GM12878 (cell line): ENCODE data around the gene UACA. TPM values are rescaled to one million over a fixed set of nuclear protein-coding genes. Genes with fewer than 3 reads are reported as not detected.

Source experiments
- ATAC-seq: fragments of 200-7000 bp; cut with Tn5 transposase; 3 replicates; pipeline ENCODE4 v1.9.1; 2020; ENCODE audit warnings: mild to moderate bottlenecking, moderate library complexity
- BruUV-seq: library from RNA; stranded (reverse); fragments of 400-500 nt; replicated peaks from 2 replicates; lab custom pipeline; 2021; lab: Mats Ljungman, UMichigan
- CTCF ChIA-PET: fragments of 300-600 bp; sonication (Branson Sonifier 250); formaldehyde crosslinking; extraction: SDS; loops from one replicate; lab custom pipeline; 2021; ENCODE audit warnings: inconsistent platforms; lab: Yijun Ruan, JAX
- POLR2A ChIA-PET: fragments of 350-600 bp; formaldehyde crosslinking; extraction: SDS; loops from one replicate; lab custom pipeline; 2021; ENCODE audit warnings: inconsistent platforms; lab: Charles Lee
- RAD21 ChIA-PET: fragments of 300-600 bp; sonication (Branson Sonifier 250); formaldehyde crosslinking; loops from one replicate; lab custom pipeline; 2023; ENCODE audit warnings: antibody characterized with exemption; ENCODE audit not compliant: unreplicated experiment; lab: Charles Lee
- SMC1A ChIA-PET: fragments of 300-600 bp; sonication (Branson Sonifier 250); formaldehyde crosslinking; loops from one replicate; lab custom pipeline; 2023; ENCODE audit not compliant: unreplicated experiment, uncharacterized antibody; lab: Charles Lee
- DNase-seq: peaks from one replicate; pipeline ENCODE4 v3.0.0-alpha.2; 2011; ENCODE audit warnings: low read depth, low spot score
- FAIRE-seq: peaks from 3 replicates; lab custom pipeline; 2011; peaks lifted over from hg19 to GRCh38; lab: Jason Lieb, UNC
- H2AFZ ChIP-seq: 2 replicates; pipeline ENCODE4 v1.6.0; 2011; ENCODE audit warnings: low read depth, low read length, control low read depth; ENCODE audit not compliant: control insufficient read depth
- H3K27ac ChIP-seq: 2 replicates; pipeline ENCODE4 v1.5.1; 2011; ENCODE audit warnings: control low read depth; ENCODE audit not compliant: control insufficient read depth, insufficient read depth
- H3K27me3 ChIP-seq, 2 experiments: replicated peaks in 1 of 2; 2 replicates each; pipeline versions ENCODE4 v1.6.0 to v1.6.1; 2011; ENCODE audit warnings: low read length in 1 of 2; ENCODE audit not compliant: control insufficient read depth in 2 of 2, insufficient read depth in 2 of 2
- H3K36me3 ChIP-seq, 2 experiments: 2 replicates each; pipeline ENCODE4 v1.5.1; 2011; ENCODE audit warnings: low read length in 1 of 2; ENCODE audit not compliant: control insufficient read depth in 2 of 2, insufficient read depth in 2 of 2
- H3K4me1 ChIP-seq: 2 replicates; pipeline ENCODE4 v1.6.1; 2011; ENCODE audit warnings: mild to moderate bottlenecking, low read length, moderate library complexity, mixed read lengths; ENCODE audit not compliant: control insufficient read depth, insufficient read depth
- H3K4me2 ChIP-seq: 2 replicates; pipeline ENCODE4 v1.6.0; 2011; ENCODE audit warnings: control low read depth; ENCODE audit not compliant: control insufficient read depth, insufficient read depth
- H3K4me3 ChIP-seq: fragments of 200-600 bp; sonication (generic); 2 replicates; pipeline ENCODE4 v1.5.1; 2016
- H3K79me2 ChIP-seq: 2 replicates; pipeline ENCODE4 v1.6.0; 2011; ENCODE audit warnings: low read length; ENCODE audit not compliant: control insufficient read depth, insufficient read depth
- H3K9ac ChIP-seq: 2 replicates; pipeline ENCODE4 v1.8.0; 2011; ENCODE audit warnings: low read length, control low read depth, mixed read lengths; ENCODE audit not compliant: control insufficient read depth, insufficient read depth
- H3K9me3 ChIP-seq: replicated peaks from 3 replicates; pipeline ENCODE4 v1.5.1; 2011; ENCODE audit warnings: mild to moderate bottlenecking, low read length; ENCODE audit not compliant: control insufficient read depth, insufficient read depth
- H4K20me1 ChIP-seq: 2 replicates; pipeline ENCODE4 v1.6.0; 2011; ENCODE audit not compliant: control insufficient read depth, insufficient read depth
- BACH1 ChIP-seq: fragments of 450-650 bp; IDR thresholded peaks from 2 replicates; pipeline ENCODE4 v1.6.1; 2017; ENCODE audit warnings: mild to moderate bottlenecking, borderline replicate concordance
- CUX1 ChIP-seq: IDR thresholded peaks from 2 replicates; pipeline ENCODE4 v1.6.1; 2012; ENCODE audit warnings: improper control_type of control experiment, low read depth, low read length; ENCODE audit not compliant: insufficient replicate concordance
- WGBS: methylation state at CpG from one replicate; pipeline ENCODE4 v1.1.6; 2016; ENCODE audit warnings: low lambda C conversion rate; ENCODE audit not compliant: insufficient replicate concordance, insufficient coverage; ENCODE audit errors: missing lambda C conversion rate; 5-methylcytosine and 5-hydroxymethylcytosine counted together
- in situ Hi-C: fragments of 300-500 bp; cut with MboI; formaldehyde crosslinking; loops from 9 replicates; pipeline ENCODE4 v1.14.3; 2018; ENCODE audit warnings: mixed read lengths
- intact Hi-C: fragments of 100-400 bp; cut with micrococcal nuclease; formaldehyde crosslinking; loops from one replicate; pipeline ENCODE4 v1.14.2; 2022; ENCODE audit not compliant: unreplicated experiment
- polyA plus RNA-seq, 11 experiments: library from polyadenylated mRNA; depleted of rRNA in 4 of 11; unstranded in 6 of 11; stranded (reverse) in 5 of 11; fragments of >200 nt; fragmentation: Nextera tagmentation in 4 of 11; fragmentation: Illumina TruSeq in 1 of 11; extraction: Ambion mirVana in 4 of 11; extraction: Trizol in 1 of 11; gene quantifications; 1 replicate in 1 of 11; 2 replicates in 10 of 11; pipeline versions ENCODE4 v1.2.1 to v1.2.3, GENCODE V29; 2011 to 2016; ENCODE audit warnings: inconsistent platforms in 2 of 11, missing spikeins in 2 of 11, low read depth in 1 of 11
- total RNA-seq, 4 experiments: library from RNA; depleted of rRNA in 3 of 4; stranded (reverse); fragments of >200 nt in 3 of 4; fragmentation: Illumina TruSeq in 1 of 4; extraction: Trizol in 1 of 4; gene quantifications; 2 replicates each; pipeline versions ENCODE4 v1.2.1 to v1.2.3, GENCODE V29; 2013 to 2021

The UACA gene
- total and polyA plus RNA-seq, 10 of the 15 experiments (the other 5 are each of a cell fraction or from before 2014, with no cell fraction given) = 0.30 to 4.0 (median 2.0) TPM

- Histone ChIP-seq H3K4me1 (no peaks in the 10 kb centered on the region), H3K9me3 (no peaks in the 10 kb centered on the region), H3K4me3 (no peak overlapping the region), H3K4me2 (no peak overlapping the region), H3K9ac (no peak overlapping the region), H3K27me3 (no peaks in the 10 kb centered on the region), H3K36me3 (no peaks in the 10 kb centered on the region), H3K79me2 (no peaks in the 10 kb centered on the region), H3K27ac (no peak overlapping the region), H4K20me1 (no peaks in the 10 kb centered on the region), H2AFZ (no peak overlapping the region)
- ATAC-seq = no peak
- no peak for FAIRE-seq
- ChIA-PET SMC1A (no interaction called here), CTCF (no interaction called here), RAD21 (no interaction called here), POLR2A (no interaction called here)
- BruUV-seq = no TSS peak
- intact Hi-C loops = no loop called here
- in situ Hi-C loops = no loop called here
- TF ChIP-seq BACH1 (no peak), CUX1 (no peak)
- DNase-seq = no peak
- 49% methylated on average over 6 of the region's 6 CpGs for WGBS
These were observed 25.0 kb upstream of the UACA start for GRCh38 chr15:70788114-70789049.
